ENCODE data around the gene EIPR1.
A peak's percentile ranks its signal among the peaks of the same experiment; 100 is the strongest.

The EIPR1 gene

DNA sequence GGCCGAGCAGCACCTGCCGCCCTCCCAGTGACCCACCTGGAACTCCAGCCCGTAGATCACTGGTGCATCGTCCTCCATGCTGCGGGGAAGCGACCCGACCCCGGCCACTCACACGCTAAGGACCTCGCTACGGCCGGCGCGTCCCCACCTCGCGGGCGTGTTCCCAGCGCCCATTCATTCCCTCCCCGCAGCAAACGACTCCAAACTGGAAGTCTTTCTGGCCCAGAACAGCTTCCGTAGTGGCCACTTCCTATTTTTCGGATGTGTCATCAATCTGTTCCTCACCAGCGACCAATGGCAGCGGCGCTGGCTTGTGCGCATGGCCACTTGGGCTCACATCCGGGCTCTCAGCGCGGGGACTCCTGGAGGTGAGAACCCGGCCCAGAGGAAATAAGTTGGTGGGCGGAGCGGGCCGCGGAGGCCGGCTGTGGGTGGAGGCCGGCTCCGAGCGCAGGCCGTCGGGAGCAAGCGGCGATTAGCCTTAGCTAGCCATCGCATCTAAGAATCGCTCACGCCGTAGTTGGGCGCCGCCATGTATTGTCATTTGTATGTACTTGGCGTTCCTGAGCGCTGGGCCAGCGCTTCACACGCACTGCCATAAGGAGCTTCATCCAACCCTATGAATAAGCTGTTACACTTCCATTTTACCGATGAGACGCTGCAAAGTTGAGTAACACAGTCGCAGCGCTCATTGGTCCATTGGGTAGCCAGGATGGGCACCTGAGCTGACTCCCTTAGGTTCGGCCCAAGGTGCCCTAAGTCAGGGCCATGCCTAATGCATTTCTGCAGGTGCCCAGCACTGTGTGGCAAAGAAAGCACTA lies at the start of gene EIPR1:
TSS of gene EIPR1 (minus strand) at position 207 of the 821 bp plus-strand sequence. CDS start at position 78, 129 bp downstream.
- peak within 1 kb of the TSS; percentile 90 for H3K9ac ChIP-seq (ENCODE audit: insufficient read length, low read depth)
- peaks cover 22% of the 10 kb centered on the region for H3K36me3 ChIP-seq (ENCODE audit: insufficient read depth, insufficient read length, low read length)
- H3K9me3 ChIP-seq (ENCODE audit: insufficient read depth, low read length), result no peaks in the 10 kb centered on the region
- peak; percentile 99 for DNase-seq (ENCODE audit: low read depth, low spot score)
- no peak for TF ChIP-seq ZNF274 (IDR thresholded peaks at IDR 0.05; ENCODE audit: low read depth, low read length)
- no peak for TF ChIP-seq SUZ12 (IDR thresholded peaks at IDR 0.05; ENCODE audit: extremely low read depth, insufficient read depth, insufficient read length)
- no peak for TF ChIP-seq YY1 (IDR thresholded peaks at IDR 0.05; ENCODE audit: insufficient read depth, insufficient read length)
- H3K27me3 ChIP-seq (ENCODE audit: insufficient read depth, insufficient read length), result no peaks in the 10 kb centered on the region
- H3K4me1 ChIP-seq (ENCODE audit: insufficient read depth, insufficient read length), result peaks cover 5% of the 10 kb centered on the region
- H3K4me3 ChIP-seq (ENCODE audit: insufficient read length, low read depth), result peak within 1 kb of the TSS; percentile 97

DNA sequence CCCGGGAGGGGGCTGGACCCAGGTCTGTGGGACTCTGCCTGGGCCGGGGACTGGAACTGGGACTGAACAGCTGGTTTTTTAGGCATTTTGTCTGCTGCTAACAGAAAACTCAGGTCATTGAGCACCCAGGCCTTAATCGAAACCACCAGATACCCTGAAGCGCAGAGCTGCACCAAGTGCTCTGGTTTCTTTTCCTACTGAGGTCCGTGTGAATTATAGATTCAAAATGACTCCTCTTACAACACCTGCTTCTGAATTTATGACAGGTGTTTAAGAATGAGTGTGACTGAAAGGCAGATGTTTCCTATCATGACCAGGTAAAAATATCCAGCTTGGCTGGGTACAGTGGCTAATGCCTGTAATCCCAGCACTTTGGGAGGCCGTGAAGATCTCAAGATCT lies 49.7 kb upstream of the EIPR1 start:
- Histone ChIP-seq H3K4me1 (ENCODE audit: insufficient read depth, insufficient read length) (no peaks in the 10 kb centered on the region), H3K9me3 (ENCODE audit: insufficient read depth, low read length) (no peaks in the 10 kb centered on the region), H3K9ac (ENCODE audit: insufficient read length, low read depth) (no peak overlapping the region), H3K4me3 (ENCODE audit: insufficient read length, low read depth) (no peak overlapping the region), H3K27me3 (ENCODE audit: insufficient read depth, insufficient read length) (no peaks in the 10 kb centered on the region), H3K36me3 (ENCODE audit: insufficient read depth, insufficient read length, low read length) (peaks cover 74% of the 10 kb centered on the region)
- DNase-seq (ENCODE audit: low read depth, low spot score), result no peak
- TF ChIP-seq ZNF274 (IDR thresholded peaks at IDR 0.05; ENCODE audit: low read depth, low read length), result no peak

DNA sequence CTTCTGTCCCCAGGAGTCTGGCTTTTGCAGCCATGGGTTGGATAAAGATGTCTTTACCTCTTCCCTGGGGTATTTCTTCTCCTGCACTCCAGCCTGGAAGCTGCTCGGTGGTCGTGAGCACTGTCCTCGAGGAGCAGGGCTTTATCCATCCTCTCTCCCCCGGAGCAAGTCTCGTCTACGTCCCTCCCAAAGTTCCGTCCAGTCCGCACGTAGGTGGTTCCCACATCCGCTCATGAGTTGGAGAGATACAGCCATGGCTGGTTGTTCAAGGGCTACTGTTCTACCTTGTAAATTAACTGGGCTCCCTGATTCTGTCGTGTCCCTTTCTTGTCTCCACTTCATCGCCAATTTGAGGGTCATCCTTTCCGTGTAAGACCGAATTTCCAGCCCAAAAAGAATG lies 49.0 kb upstream of the EIPR1 start:
- Histone ChIP-seq H3K36me3 (ENCODE audit: insufficient read depth, insufficient read length, low read length) (peaks cover 76% of the 10 kb centered on the region), H3K9me3 (ENCODE audit: insufficient read depth, low read length) (no peaks in the 10 kb centered on the region), H3K27me3 (ENCODE audit: insufficient read depth, insufficient read length) (no peaks in the 10 kb centered on the region), H3K9ac (ENCODE audit: insufficient read length, low read depth) (no peak overlapping the region), H3K4me1 (ENCODE audit: insufficient read depth, insufficient read length) (no peaks in the 10 kb centered on the region), H3K4me3 (ENCODE audit: insufficient read length, low read depth) (no peak overlapping the region)
- TF ChIP-seq SUZ12 (IDR thresholded peaks at IDR 0.05; ENCODE audit: extremely low read depth, insufficient read depth, insufficient read length) (no peak), YY1 (IDR thresholded peaks at IDR 0.05; ENCODE audit: insufficient read depth, insufficient read length) (no peak), ZNF274 (IDR thresholded peaks at IDR 0.05; ENCODE audit: low read depth, low read length) (no peak)
- DNase-seq (ENCODE audit: low read depth, low spot score), result no peak

DNA sequence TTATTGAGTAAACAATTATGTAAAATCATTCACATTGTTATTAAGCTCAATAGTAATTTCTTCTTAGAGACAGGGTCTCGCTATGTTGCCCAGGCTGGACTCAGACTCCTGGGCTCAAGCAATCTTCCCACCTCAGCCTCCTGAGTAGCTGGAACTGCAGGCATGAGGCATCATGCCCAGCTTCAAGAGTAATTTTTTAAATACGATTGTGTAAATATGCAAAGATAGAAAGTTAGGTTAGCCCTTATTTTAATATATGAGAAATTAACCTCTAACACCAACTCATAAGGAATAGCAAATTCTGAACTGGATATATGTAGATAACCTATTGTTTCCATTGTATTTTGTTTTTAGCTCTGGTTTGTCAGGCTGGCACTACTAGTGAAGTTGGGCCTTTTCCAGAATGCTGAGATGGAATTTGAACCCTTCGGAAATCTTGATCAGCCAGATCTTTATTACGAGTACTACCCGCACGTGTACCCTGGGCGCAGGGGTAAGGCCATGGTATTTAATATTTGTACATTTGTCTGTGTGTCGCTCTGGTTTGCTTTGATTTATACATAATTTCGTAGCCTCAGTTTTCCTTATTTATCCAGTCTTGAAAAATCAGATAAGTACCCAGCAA lies 46.7 kb upstream of the EIPR1 start:
- no peaks in the 10 kb centered on the region for H3K9me3 ChIP-seq (ENCODE audit: insufficient read depth, low read length)
- DNase-seq (ENCODE audit: low read depth, low spot score), result no peak
- H3K4me1 ChIP-seq (ENCODE audit: insufficient read depth, insufficient read length), result no peaks in the 10 kb centered on the region
- H3K9ac ChIP-seq (ENCODE audit: insufficient read length, low read depth), result no peak overlapping the region
- H3K27me3 ChIP-seq (ENCODE audit: insufficient read depth, insufficient read length), result no peaks in the 10 kb centered on the region
- no peak overlapping the region for H3K4me3 ChIP-seq (ENCODE audit: insufficient read length, low read depth)
- peaks cover 76% of the 10 kb centered on the region for H3K36me3 ChIP-seq (ENCODE audit: insufficient read depth, insufficient read length, low read length)
- TF ChIP-seq YY1 (IDR thresholded peaks at IDR 0.05; ENCODE audit: insufficient read depth, insufficient read length) (no peak), ZNF274 (IDR thresholded peaks at IDR 0.05; ENCODE audit: low read depth, low read length) (no peak)

DNA sequence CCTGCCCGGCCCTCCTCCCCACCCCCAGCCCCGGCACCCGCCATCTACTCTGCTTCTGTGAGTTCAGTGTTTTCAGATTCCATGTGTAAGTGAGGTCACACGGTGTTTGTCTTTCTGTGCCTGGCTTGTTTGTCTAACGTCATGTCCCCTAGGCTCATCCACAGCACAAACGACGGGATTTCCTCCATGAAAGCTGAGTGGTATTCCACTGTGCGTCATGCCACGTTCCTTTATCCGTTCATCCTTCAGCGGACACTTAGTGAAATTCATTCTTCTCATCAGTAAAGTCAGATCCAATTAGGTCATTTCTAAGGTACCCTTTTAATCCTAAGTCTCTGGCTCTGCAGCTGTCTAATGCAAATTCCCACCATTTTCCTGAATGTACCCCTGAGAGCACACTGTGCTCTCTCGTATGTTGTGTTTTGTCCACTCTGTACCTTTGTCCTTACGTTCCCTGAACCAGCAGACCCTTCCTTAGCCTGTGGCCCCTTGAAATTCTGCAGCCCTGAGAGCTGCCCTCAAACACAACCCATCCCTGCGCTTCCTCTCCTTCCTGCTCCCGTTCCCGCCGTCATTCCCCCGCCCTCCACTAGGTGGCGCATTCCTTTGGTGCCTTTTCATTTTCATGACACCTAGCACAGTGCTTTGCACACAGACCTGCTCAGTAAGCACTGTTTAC lies 46.0 kb upstream of the EIPR1 start:
- H3K36me3 ChIP-seq (ENCODE audit: insufficient read depth, insufficient read length, low read length), result peaks cover 70% of the 10 kb centered on the region
- TF ChIP-seq SUZ12 (IDR thresholded peaks at IDR 0.05; ENCODE audit: extremely low read depth, insufficient read depth, insufficient read length) (no peak), ZNF274 (IDR thresholded peaks at IDR 0.05; ENCODE audit: low read depth, low read length) (no peak), YY1 (IDR thresholded peaks at IDR 0.05; ENCODE audit: insufficient read depth, insufficient read length) (no peak)

DNA sequence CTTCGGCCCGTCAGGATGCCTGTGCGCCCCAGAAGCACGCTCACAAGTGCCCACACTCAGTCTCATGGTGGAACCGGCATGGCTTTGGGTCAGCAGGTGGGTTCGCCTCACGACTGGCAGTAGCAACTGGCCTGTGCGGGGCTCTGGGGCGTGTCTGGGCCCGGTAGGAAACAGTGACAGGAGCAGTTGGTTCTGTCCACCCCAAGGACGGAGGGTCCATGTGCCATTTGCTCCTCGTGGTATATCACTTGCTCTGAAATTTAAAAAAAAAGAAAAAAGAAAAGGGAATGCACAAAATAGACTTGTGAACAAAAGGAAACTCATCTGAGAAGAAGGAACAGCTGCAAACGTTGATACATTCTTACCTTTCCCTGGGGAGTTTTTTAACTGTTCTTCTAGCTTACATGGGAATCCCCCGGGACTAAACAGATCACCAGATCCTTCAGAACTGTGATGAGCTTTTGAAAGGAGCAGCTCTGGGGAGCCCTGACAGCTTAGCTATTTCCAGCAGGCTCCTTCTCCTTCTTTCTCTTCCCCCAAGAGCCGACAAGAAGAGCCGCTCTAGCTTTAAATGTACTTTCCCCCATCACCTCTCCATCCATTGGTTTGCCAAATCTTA lies 44.7 kb upstream of the EIPR1 start:
- H3K4me1 ChIP-seq (ENCODE audit: insufficient read depth, insufficient read length), result peaks cover 2% of the 10 kb centered on the region
- no peaks in the 10 kb centered on the region for H3K9me3 ChIP-seq (ENCODE audit: insufficient read depth, low read length)
- H3K9ac ChIP-seq (ENCODE audit: insufficient read length, low read depth), result no peak overlapping the region
- no peaks in the 10 kb centered on the region for H3K27me3 ChIP-seq (ENCODE audit: insufficient read depth, insufficient read length)
- TF ChIP-seq SUZ12 (IDR thresholded peaks at IDR 0.05; ENCODE audit: extremely low read depth, insufficient read depth, insufficient read length) (no peak), ZNF274 (IDR thresholded peaks at IDR 0.05; ENCODE audit: low read depth, low read length) (no peak), YY1 (IDR thresholded peaks at IDR 0.05; ENCODE audit: insufficient read depth, insufficient read length) (no peak)
- H3K36me3 ChIP-seq (ENCODE audit: insufficient read depth, insufficient read length, low read length), result peaks cover 73% of the 10 kb centered on the region
- H3K4me3 ChIP-seq (ENCODE audit: insufficient read length, low read depth), result no peak overlapping the region
- DNase-seq (ENCODE audit: low read depth, low spot score), result no peak

More for the DNA sequence above, 46.0 kb upstream of the EIPR1 start:
- DNase-seq (ENCODE audit: low read depth, low spot score), result peak; percentile 30
- Histone ChIP-seq H3K27me3 (ENCODE audit: insufficient read depth, insufficient read length) (no peaks in the 10 kb centered on the region), H3K4me3 (ENCODE audit: insufficient read length, low read depth) (no peak overlapping the region), H3K9me3 (ENCODE audit: insufficient read depth, low read length) (no peaks in the 10 kb centered on the region), H3K4me1 (ENCODE audit: insufficient read depth, insufficient read length) (no peaks in the 10 kb centered on the region), H3K9ac (ENCODE audit: insufficient read length, low read depth) (no peak overlapping the region)

DNA sequence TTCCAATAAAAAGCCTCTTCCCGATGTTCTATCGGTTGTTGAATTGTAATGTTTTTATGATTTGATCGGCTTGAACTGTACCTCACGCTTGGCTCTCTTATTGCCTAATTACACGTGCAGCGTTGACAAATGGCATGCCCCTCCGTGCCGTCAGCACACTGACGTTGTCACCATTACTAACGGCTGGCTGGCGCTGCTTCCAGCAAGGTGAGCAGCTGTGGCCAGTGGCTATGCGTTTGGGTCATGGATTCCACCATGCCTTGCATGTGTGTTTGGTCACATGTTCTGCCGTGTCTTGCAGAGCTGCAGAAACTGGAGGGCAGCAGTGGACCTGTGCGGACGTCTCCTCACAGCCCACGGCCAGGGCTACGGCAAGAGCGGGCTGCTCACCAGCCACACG lies 44.0 kb upstream of the EIPR1 start:
- TF ChIP-seq ZNF274 (IDR thresholded peaks at IDR 0.05; ENCODE audit: low read depth, low read length) (no peak), SUZ12 (IDR thresholded peaks at IDR 0.05; ENCODE audit: extremely low read depth, insufficient read depth, insufficient read length) (no peak), YY1 (IDR thresholded peaks at IDR 0.05; ENCODE audit: insufficient read depth, insufficient read length) (no peak)
- no peak overlapping the region for H3K4me3 ChIP-seq (ENCODE audit: insufficient read length, low read depth)
- H3K9me3 ChIP-seq (ENCODE audit: insufficient read depth, low read length), result no peaks in the 10 kb centered on the region
- H3K9ac ChIP-seq (ENCODE audit: insufficient read length, low read depth), result no peak overlapping the region
- no peak for DNase-seq (ENCODE audit: low read depth, low spot score)
- H3K36me3 ChIP-seq (ENCODE audit: insufficient read depth, insufficient read length, low read length), result peaks cover 66% of the 10 kb centered on the region
- peaks cover 2% of the 10 kb centered on the region for H3K4me1 ChIP-seq (ENCODE audit: insufficient read depth, insufficient read length)
- no peaks in the 10 kb centered on the region for H3K27me3 ChIP-seq (ENCODE audit: insufficient read depth, insufficient read length)
